Upper lobe of left lung (tissue), 6 donors: ENCODE data around the gene CRY1. TPM values are rescaled to one million over a fixed set of nuclear protein-coding genes. Genes with fewer than 3 reads are reported as not detected.

Experiments used
- ATAC-seq, 2 donors: fragments of 200-7000 bp; cut with Tn5 transposase; one replicate each; pipeline ENCODE4 v1.9.1; 2022; ENCODE audit warnings: mild to moderate bottlenecking in 2 of 2, moderate library complexity in 2 of 2; ENCODE audit not compliant: low FRiP score in 2 of 2
- DNase-seq, 2 donors: peaks; one replicate each; pipeline ENCODE4 v3.0.0-alpha.2; 2019 to 2020
- H3K27ac ChIP-seq, 4 donors: fragments of 200-600 bp; sonication (generic); one replicate each; pipeline ENCODE4 v1.5.1; 2016 to 2019
- H3K27me3 ChIP-seq, 4 donors: fragments of 200-600 bp; sonication (generic); one replicate each; pipeline ENCODE4 v1.5.1; 2017 to 2019
- H3K36me3 ChIP-seq, 4 donors: fragments of 200-600 bp; sonication (generic); one replicate each; pipeline ENCODE4 v1.5.1; 2016 to 2019
- H3K4me1 ChIP-seq, 4 donors: fragments of 200-600 bp; sonication (generic); one replicate each; pipeline ENCODE4 v1.5.1; 2018 to 2019
- H3K4me3 ChIP-seq, 4 donors: fragments of 200-600 bp; sonication (generic); one replicate each; pipeline ENCODE4 v1.5.1; 2017 to 2019; ENCODE audit warnings: mild to moderate bottlenecking in 2 of 4, moderate library complexity in 1 of 4
- H3K9me3 ChIP-seq, 4 donors: fragments of 200-600 bp; sonication (generic); one replicate each; pipeline ENCODE4 v1.5.1; 2018 to 2019
- EP300 ChIP-seq, 4 donors: sonication (generic); formaldehyde crosslinking; IDR thresholded peaks; one replicate each; pipeline ENCODE4 v1.5.1; 2017; ENCODE audit warnings: antibody characterized with exemption in 4 of 4, control low read depth in 2 of 4
- POLR2A ChIP-seq, 4 donors: fragments of 450-650 bp; IDR thresholded peaks; one replicate each; pipeline ENCODE4 v1.5.1; 2016 to 2017; ENCODE audit warnings: antibody characterized with exemption in 4 of 4, mild to moderate bottlenecking in 2 of 4
- POLR2AphosphoS5 ChIP-seq, 2 donors: sonication (generic); formaldehyde crosslinking; IDR thresholded peaks; one replicate each; pipeline ENCODE4 v1.5.1; 2017; ENCODE audit warnings: antibody characterized with exemption in 2 of 2
- WGBS, 2 donors: methylation state at CpG; one replicate each; pipeline ENCODE4 v1.1.5; 2017 to 2018; 5-methylcytosine and 5-hydroxymethylcytosine counted together
- total RNA-seq, 6 donors: library from RNA; depleted of rRNA in 4 of 6; stranded (reverse); fragments of >200 nt in 4 of 6; gene quantifications; one replicate each; pipeline versions ENCODE4 v1.1.0 to v1.2.1, GENCODE V29; 2016 to 2021
- TF ChIP-seq, protein P1 (sequence below), 6 experiments: fragments of 450-650 bp in 4 of 6; fragments of 200-600 bp in 2 of 6; sonication (generic) in 2 of 6; IDR thresholded peaks; one replicate each; pipeline ENCODE4 v1.5.1; 2016 to 2019; ENCODE audit warnings: antibody characterized with exemption in 6 of 6
- donor health status: DM: no; HTN: no; CAD: no; lungs with moderate emphysema.
- donor health status: DM: no; HTN: yes; CAD: no; lungs with severe emphysema.

Gene CRY1
- total RNA-seq, 6 donors from 2014 or later, result 16.6 to 56.6 (median 42.0) TPM

DNA sequence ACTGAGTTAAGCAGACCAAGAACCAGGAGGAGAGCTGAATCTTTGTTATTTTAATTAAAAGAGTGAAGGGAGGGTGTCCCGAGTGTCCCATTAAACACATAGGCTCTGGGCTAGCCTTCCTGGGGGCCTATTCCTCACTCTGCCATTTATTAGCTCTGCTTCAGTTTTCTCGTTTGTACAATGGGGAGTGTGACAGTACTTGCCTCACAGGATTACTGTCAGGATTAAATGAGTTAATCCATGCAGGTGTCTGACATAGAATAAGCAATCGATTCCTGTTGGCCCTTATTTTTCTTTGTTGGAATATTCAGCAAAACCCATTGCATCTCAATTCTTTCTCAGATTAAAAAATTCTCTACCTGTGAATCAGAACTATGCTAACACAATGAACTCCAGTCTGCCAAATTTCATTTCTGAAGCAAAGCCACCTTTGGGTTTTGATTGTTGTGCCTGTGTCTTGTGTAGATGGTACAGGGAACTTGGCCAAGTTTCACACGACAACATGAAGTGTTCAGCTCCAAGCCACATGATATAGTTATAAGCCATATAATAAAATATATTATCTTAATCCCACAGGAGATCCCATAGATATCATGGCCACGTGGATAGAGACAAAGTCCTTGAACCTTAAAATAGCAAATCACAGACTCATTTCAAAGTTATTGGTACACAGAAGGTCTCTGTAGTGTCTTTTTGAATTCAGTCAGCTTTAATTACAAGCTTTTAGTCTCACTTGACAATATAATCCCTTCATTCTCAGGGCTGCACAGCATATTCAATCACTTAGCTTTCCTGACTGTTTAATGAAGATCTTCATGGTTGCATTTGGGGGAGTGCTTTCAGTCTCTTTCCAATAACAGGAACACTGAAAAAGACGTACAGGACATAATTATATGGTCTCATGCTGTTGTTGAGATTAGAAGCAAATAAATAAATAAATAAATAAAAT lies 34.4 kb upstream of the CRY1 start:
- no peaks in the 10 kb centered on the region for H3K9me3 ChIP-seq
- H3K27ac ChIP-seq, result no peak overlapping the region
- DNase-seq (no peak), ATAC-seq (no peak)
- no peaks in the 10 kb centered on the region for H3K4me1 ChIP-seq
- H3K36me3 ChIP-seq, result no peaks in the 10 kb centered on the region
- 75 to 81% methylated on average over 6 of the region's 6 CpGs for WGBS, 2 donors
- TF ChIP-seq, protein P1, sequence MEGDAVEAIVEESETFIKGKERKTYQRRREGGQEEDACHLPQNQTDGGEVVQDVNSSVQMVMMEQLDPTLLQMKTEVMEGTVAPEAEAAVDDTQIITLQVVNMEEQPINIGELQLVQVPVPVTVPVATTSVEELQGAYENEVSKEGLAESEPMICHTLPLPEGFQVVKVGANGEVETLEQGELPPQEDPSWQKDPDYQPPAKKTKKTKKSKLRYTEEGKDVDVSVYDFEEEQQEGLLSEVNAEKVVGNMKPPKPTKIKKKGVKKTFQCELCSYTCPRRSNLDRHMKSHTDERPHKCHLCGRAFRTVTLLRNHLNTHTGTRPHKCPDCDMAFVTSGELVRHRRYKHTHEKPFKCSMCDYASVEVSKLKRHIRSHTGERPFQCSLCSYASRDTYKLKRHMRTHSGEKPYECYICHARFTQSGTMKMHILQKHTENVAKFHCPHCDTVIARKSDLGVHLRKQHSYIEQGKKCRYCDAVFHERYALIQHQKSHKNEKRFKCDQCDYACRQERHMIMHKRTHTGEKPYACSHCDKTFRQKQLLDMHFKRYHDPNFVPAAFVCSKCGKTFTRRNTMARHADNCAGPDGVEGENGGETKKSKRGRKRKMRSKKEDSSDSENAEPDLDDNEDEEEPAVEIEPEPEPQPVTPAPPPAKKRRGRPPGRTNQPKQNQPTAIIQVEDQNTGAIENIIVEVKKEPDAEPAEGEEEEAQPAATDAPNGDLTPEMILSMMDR (IDR thresholded peaks at IDR 0.05), result no peak
- TF ChIP-seq EP300 (IDR thresholded peaks at IDR 0.05) (no peak), POLR2A (IDR thresholded peaks at IDR 0.05) (no peak), POLR2AphosphoS5 (IDR thresholded peaks at IDR 0.05) (no peak)
- H3K27me3 ChIP-seq, result peaks cover 0 to 2% (median 0%) of the 10 kb centered on the region in 4 donors
- no peak overlapping the region for H3K4me3 ChIP-seq

DNA sequence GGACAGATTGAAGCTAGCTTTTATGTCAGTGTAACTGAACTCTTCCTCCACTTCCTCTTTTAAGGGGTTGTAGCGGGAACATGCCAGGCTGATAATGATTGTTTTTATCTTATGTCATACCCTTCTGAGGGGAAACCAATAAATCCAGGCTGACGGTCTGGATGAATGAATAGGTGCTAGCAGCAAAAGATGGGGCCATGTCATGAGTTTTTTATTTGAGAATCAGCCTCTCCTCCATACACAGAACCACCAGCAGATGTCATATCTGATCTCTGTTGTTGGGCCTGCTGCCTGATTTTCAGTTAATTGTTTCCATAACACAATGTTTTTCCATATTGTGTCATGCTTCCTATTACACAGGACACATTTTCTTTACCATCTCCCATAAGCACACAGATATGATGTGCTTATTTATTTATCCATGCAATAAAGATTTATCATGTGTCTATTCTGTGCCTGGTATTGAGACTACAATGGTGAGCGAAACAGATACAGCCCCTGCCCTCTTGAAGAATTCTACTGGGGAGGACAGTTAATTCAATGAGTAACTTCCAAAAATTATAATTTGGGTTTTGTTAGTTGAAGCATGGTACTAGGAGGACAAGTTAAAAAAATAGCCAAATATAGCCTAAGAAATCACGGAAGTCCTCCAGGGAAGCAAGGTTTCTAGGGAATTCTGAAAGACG lies 33.6 kb upstream of the CRY1 start:
- no peak for DNase-seq

DNA sequence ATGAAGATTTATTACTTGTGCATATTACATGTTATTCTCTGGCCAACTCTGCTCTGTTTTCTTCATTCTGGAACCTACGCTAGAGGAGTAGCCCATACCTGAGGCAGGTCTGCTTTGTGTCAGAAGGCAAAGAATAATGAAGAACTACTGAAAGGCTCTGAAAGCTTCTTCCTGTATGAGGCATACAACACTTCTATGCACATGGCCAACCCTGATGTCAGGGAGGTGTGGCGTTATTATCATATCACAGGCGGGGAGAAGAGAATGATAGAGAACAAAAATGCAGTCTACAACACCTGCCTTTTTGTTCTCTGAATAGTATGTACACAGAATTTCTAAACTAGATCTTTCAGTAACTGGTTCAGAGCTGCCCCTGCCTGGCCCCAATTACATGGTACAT lies 32.5 kb upstream of the CRY1 start:
- ATAC-seq, result no peak
- Histone ChIP-seq H3K4me1 (no peaks in the 10 kb centered on the region), H3K27me3 (no peaks in the 10 kb centered on the region), H3K9me3 (no peaks in the 10 kb centered on the region), H3K36me3 (no peaks in the 10 kb centered on the region), H3K4me3 (no peak overlapping the region), H3K27ac (no peak overlapping the region)
- WGBS, 2 donors, result 76 to 80% methylated on average over 3 of the region's 3 CpGs
- TF ChIP-seq POLR2A (IDR thresholded peaks at IDR 0.05), result no peak
- no peak for TF ChIP-seq EP300 (IDR thresholded peaks at IDR 0.05)
- no peak for TF ChIP-seq POLR2AphosphoS5 (IDR thresholded peaks at IDR 0.05)
- TF ChIP-seq, protein P1 (IDR thresholded peaks at IDR 0.05), result no peak
- DNase-seq, result no peak

More for the DNA sequence above, 33.6 kb upstream of the CRY1 start:
- Histone ChIP-seq H3K36me3 (no peaks in the 10 kb centered on the region), H3K27me3 (peaks cover 0 to 2% (median 0%) of the 10 kb centered on the region in 4 donors), H3K27ac (no peak overlapping the region), H3K9me3 (no peaks in the 10 kb centered on the region), H3K4me3 (no peak overlapping the region), H3K4me1 (no peaks in the 10 kb centered on the region)
- no peak for TF ChIP-seq EP300 (IDR thresholded peaks at IDR 0.05)
- no peak for TF ChIP-seq POLR2AphosphoS5 (IDR thresholded peaks at IDR 0.05)
- TF ChIP-seq, protein P1 (IDR thresholded peaks at IDR 0.05), result no peak
- no peak for TF ChIP-seq POLR2A (IDR thresholded peaks at IDR 0.05)
- no peak for ATAC-seq
- WGBS, 2 donors, result 71 to 72% methylated on average over 5 of the region's 5 CpGs

DNA sequence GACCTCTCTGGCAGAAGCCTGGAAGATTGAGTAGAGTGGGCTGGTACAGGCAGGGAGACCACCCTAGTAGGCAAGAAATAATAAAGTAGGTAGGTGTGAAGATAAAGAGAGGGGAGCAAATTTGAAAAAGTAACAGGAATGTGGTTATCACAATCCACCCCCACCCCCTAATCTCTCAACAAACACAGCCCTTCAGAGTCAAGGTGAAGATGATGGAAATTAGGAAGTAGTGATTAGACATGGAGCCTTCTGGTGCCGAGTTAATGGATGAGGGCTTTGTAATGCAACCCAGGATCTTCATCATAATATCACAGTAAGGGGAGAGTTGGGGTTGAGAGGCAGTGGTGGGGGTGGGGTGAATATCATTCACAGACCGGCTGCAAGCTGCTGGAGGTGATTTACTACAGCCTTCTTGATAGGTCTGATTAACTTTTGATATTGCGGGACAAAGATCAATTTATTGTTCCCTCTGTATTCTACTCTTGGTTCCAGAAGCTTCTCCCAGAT lies 29.2 kb upstream of the CRY1 start:
- DNase-seq (no peak), ATAC-seq (no peak)
- Histone ChIP-seq H3K4me1 (no peaks in the 10 kb centered on the region), H3K4me3 (no peak overlapping the region), H3K27me3 (no peaks in the 10 kb centered on the region), H3K36me3 (no peaks in the 10 kb centered on the region), H3K27ac (no peak overlapping the region), H3K9me3 (no peaks in the 10 kb centered on the region)
- TF ChIP-seq, protein P1 (IDR thresholded peaks at IDR 0.05), result no peak
- TF ChIP-seq POLR2AphosphoS5 (IDR thresholded peaks at IDR 0.05) (no peak), POLR2A (IDR thresholded peaks at IDR 0.05) (no peak), EP300 (IDR thresholded peaks at IDR 0.05) (no peak)
- WGBS, 2 donors, result 54 to 58% methylated on average over 3 of the region's 3 CpGs
